Measurements from ENCODE around the gene CEP41.
A peak's percentile ranks its signal among the peaks of the same experiment; 100 is the strongest.

Gene CEP41

GRCh38 chr7:130421684-130422083 lies 19.1 kb downstream of the CEP41 start:
- peak in 18 of 51 donors; percentile 3 to 56 (median 28) for DNase-seq

GRCh38 chr7:130420943-130421578 lies 19.8 kb downstream of the CEP41 start:
- peak in 1 of 51 donors; percentile 36 for DNase-seq

DNA sequence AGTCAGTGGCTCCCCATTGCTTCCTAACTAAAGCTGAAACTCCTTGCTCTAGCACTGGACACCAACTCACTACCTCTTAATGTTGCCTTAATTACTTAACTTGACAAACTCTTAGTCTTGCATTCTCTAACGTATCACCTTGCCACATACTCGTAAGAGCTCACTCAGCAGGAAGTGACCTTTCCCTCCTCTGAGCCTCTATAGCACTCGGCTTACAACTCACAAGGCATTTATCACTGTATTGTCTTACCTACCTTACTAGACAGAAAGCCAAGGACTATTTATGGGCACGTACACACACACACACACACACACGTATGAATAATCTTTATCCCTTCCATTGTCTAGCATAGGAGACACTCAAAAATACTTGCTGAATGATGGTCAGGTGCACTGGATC lies 21.2 kb downstream of the CEP41 start:
- DNase-seq = no peak

DNA sequence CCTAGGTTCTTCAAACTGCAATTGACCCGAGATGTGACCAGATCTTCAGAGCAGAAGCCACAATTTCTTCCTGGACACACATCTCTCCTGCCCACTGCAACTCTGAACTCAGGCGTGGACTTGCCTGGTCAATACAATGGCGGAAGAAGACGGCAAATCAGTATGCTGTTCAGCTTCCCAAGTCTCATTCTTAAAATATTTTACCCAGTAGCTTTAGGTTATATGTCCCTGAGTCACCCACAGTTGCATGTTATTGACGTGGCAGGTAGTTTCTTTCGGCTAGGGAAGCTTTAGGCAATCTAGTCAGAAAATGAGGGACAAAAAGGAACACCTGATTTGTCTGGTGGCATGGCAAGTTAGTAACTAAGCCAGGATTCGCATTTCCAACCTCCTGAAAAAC lies 22.5 kb downstream of the CEP41 start:
- no peak for DNase-seq

GRCh38 chr7:130417213-130417612 lies 23.6 kb downstream of the CEP41 start:
- peak in 1 of 51 donors; percentile 29 for DNase-seq

- no peak for DNase-seq
Observed at GRCh38 chr7:130415006-130415405, 25.8 kb downstream of the CEP41 start.

- no peak for DNase-seq
Observed at GRCh38 chr7:130413201-130413600, 27.6 kb downstream of the CEP41 start.

DNA sequence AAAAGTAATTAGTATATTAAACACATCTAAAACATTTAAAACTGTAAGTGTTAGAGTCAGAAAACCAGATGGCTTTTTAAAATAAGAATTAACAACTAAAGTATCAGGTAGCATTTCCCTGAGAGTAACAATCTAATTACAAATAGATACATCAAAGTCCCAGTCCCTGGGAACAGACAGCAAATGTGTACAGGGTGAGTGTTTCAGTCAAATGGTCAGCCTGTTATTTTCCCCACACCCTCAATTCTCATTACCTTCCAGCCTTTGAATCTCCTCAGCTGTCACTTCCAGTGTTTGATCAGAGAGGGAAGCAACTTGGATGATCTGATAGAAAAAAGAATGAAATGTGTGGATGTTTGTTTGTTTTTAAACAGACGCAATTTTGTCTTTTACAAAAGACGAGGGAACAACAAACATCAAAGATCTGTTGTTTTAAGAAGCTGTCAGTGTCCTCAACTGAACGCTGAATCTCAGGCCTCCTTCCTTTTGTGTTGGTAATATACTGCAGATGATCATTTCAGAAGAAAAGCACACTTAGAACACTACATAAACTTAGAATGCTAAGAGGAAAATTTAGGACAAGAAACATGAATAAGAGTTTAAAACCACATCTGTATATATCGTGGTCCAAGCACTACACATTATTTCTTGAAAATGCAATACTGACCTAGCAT lies 29.8 kb downstream of the CEP41 start:
- no peak for DNase-seq

- DNase-seq = no peak
Observed at GRCh38 chr7:130409712-130410072, 31.1 kb downstream of the CEP41 start.

DNA sequence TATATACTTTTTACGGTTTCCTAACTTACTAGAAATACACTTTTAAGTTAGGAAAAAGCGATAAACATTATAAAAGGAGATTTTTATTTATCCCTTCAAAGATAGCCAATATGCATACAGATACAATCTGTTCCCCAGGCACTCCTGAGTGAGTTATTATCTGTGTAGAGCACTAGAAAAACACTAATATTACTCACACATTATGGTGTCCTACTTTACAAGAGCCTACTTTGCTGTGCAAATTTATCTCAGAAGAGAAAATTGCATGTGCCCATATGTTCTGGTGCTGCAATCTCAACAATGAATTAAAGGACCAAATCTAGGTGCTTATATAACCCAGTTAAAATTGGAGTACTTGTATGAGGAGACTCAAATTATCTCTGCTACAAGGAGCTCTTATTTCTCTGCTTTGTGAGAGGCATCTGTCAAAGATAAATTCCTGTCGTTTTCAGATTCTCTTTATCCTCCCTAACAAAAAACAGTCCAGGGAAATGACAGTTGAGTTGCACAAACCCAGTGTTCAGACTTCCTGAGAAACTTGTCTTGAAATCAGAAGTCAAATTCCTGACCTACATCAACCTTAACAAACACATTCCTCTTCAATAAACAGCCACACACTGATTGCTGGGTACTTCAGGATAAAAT lies 31.6 kb downstream of the CEP41 start:
- no peak for DNase-seq

GRCh38 chr7:130405003-130405402 lies 35.8 kb downstream of the CEP41 start:
- no peak for DNase-seq

GRCh38 chr7:130401578-130401977 lies 39.2 kb downstream of the CEP41 start:
- no peak for DNase-seq

- no peak for DNase-seq
Observed at GRCh38 chr7:130401101-130401500, 39.7 kb downstream of the CEP41 start.

DNA sequence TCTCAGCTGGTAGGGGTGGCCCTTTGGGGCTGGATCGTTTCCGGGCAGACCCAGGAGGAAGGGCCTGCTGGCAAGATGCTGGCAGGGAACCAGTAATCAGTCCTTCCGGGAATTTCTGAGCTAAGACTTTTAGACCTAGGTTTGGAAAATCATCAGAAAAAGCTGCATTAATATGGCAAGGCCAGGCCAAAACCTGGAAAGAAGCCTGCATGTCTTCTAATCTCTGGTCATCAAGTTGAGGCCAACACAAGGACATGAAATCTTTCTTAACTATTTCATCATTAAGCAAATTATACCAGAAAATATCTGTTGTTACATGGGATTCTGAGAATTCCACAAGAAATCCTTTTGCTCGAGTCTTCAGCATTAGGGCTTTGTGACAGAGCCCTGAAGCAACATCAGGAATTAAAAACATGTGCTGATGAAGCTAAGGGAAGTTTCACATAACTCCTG lies 40.7 kb downstream of the CEP41 start:
- DNase-seq = no peak

DNA sequence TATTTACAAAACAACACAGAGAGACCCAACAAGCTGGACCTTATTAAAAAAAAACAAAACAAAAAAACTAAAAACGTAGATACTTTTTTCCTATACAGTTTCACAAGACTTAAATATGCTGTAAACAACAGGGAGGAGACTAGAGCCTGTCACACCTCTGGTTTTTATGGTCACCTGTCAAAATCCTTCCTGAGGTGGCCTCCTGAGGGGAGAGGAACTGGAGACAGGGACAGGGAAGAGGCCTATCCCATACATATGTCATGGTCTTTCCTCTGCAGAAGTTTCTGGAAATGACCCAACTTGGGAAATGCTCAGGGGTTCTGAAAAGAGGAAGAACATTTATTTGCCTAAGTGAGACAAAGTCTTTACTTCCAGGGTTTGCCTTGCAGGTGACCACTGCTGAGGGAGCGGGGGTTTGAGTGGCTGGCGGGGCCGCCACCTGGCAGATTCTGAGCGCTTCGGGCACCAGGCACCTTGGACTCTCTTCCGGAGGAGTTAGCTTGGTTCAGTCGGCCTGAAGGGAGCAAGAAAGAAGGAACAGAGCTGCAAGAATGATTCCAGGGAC lies 42.2 kb downstream of the CEP41 start:
- no peak for DNase-seq

GRCh38 chr7:130397758-130398073 lies 43.1 kb downstream of the CEP41 start:
- no peak for DNase-seq

DNA sequence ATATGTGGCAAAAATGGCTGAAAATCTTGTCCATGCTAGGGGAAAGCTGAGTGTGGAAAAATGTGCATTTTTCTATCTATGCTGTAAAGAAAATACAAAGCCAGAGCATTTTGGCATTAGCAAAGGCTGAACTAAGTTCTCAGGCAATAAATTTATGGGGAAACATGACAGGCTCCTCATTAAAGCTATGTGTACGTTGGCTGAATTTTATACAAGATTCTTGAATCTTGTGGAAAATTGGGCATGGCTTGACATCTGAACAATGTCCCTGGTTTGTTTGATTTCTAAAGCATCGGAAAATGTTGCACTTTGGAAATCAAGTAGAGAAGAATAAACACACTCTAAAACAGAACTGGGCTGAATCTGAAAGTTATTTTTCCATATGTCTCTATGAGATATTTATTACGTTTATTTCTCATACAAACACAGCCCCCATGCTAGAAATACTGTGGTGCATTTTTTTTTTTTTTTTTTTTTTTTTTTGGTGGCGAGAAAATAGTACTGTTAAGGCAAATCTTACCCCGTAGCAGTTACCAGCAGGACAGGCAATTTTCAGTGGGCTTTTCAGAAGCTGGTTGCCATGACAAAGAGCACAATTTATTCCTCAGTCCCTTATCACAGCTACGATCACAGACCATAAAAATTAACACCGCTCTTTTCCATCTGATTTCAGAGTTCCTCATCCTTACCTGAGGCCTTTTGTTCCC lies 43.6 kb downstream of the CEP41 start:
- no peak for DNase-seq

- peak in 4 of 51 donors; percentile 10 to 18 (median 13) for DNase-seq
Observed at GRCh38 chr7:130396109-130396508, 44.7 kb downstream of the CEP41 start.

DNA sequence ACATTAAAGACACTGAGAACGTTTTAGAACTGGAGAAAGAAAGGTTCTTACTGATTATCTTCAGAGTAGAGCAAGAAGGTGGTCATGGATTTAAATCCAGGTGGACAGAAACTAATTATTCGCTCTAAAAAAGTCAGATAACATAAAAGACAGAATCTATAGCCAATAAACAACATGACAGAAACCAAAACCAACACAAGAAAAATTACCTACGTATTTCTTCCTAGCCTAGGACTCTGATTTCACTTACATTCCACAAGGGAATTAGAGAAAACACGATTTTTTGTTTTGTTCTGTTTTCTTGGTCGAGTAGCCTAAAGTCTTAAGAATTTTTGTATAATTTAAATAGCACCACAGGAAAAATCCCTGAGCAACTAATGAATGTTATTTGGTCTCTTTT lies 45.4 kb downstream of the CEP41 start:
- no peak for DNase-seq

GRCh38 chr7:130394421-130395195 lies 46.2 kb downstream of the CEP41 start:
- no peak for DNase-seq

DNA sequence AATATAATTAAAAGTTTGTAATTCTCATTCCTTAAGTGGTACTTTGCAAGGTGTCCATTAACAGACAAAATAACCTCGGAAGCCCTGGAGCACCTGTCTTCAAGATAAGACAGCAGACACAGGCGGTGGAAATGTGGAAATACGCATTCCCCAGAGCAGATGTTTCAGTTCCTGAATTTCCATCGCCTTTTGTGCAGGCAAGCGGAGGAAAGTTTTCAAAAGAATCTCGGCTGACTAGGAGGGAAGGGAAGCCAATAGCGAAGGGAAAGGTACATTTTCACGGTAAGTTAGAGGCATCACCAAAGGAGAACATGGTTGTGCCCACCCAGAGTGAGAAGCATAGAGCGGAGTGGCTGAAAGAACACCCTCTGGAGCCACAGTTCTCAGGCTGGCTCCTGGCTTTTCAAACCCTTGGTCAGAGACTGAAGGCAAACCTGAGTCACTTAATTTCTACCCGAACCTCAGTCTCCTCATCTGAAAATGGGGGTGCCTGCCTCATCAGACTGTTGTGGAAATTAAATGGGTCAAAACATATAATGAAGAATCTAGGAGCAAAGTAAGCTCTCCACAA lies 46.9 kb downstream of the CEP41 start:
- no peak for DNase-seq
